HEK293 (cell line): ENCODE data around the gene MPZL3.

ENCODE experiments used
- CTCF ChIP-seq: fragments of 450-650 bp; formaldehyde crosslinking; IDR thresholded peaks from 2 replicates; pipeline ENCODE4 v1.5.1; 2016; ENCODE audit warnings: missing biosample characterization, missing genetic modification characterization
- PATZ1 ChIP-seq: fragments of 450-650 bp; formaldehyde crosslinking; IDR thresholded peaks from 2 replicates; pipeline ENCODE4 v1.5.1; 2016; ENCODE audit warnings: missing biosample characterization, missing genetic modification characterization
- PBX3 ChIP-seq: sonication (generic); formaldehyde crosslinking; IDR thresholded peaks from 2 replicates; pipeline ENCODE4 v1.8.1; 2022; ENCODE audit warnings: mild to moderate bottlenecking, moderate library complexity, missing genetic modification reagents
- REST ChIP-seq: fragments of 450-650 bp; formaldehyde crosslinking; IDR thresholded peaks from 2 replicates; pipeline ENCODE4 v1.5.1; 2016; ENCODE audit warnings: missing biosample characterization, missing genetic modification characterization
- SP3 ChIP-seq: fragments of 450-650 bp; formaldehyde crosslinking; IDR thresholded peaks from 2 replicates; pipeline ENCODE4 v1.5.1; 2016; ENCODE audit warnings: missing biosample characterization, missing genetic modification characterization
- ZBTB1 ChIP-seq: fragments of 450-650 bp; formaldehyde crosslinking; IDR thresholded peaks from 2 replicates; pipeline ENCODE4 v1.5.1; 2016; ENCODE audit warnings: missing biosample characterization, missing genetic modification characterization
- ZNF423 ChIP-seq: fragments of 450-650 bp; formaldehyde crosslinking; IDR thresholded peaks from 2 replicates; pipeline ENCODE4 v1.5.1; 2016; ENCODE audit warnings: missing biosample characterization, missing genetic modification characterization
- ZNF561 ChIP-seq: fragments of 450-650 bp; IDR thresholded peaks from 2 replicates; pipeline ENCODE4 v1.5.1; 2018; ENCODE audit warnings: missing biosample characterization, missing genetic modification characterization, borderline replicate concordance
- ZNF654 ChIP-seq: fragments of 450-650 bp; formaldehyde crosslinking; IDR thresholded peaks from 2 replicates; pipeline ENCODE4 v1.5.1; 2016; ENCODE audit warnings: low read depth, missing biosample characterization, missing genetic modification characterization
- ZSCAN16 ChIP-seq: fragments of 450-650 bp; formaldehyde crosslinking; IDR thresholded peaks from 2 replicates; pipeline ENCODE4 v1.5.1; 2016; ENCODE audit warnings: missing biosample characterization, missing genetic modification characterization

- TF ChIP-seq ZNF654 (no peak), CTCF (tag by site-specific recombination) (no peak), PATZ1 (no peak), PBX3 (CRISPR knock-in tag) (no peak), REST (tag by site-specific recombination) (no peak), ZNF561 (no peak), ZSCAN16 (tag by site-specific recombination) (no peak), SP3 (tag by site-specific recombination) (no peak), ZBTB1 (tag by site-specific recombination) (no peak), ZNF423 (tag by site-specific recombination) (no peak)
Measured at GRCh38 chr11:118259138-118259537, 7.0 kb upstream of the MPZL3 start.
